ENCODE measurements around the gene EML4. TPM values are rescaled to one million over a fixed set of nuclear protein-coding genes. Genes with fewer than 3 reads are reported as not detected.

Gene EML4
- total and polyA plus RNA-seq, 2 of the 13 experiments (the other 11 are each of a cell fraction or from before 2014, with no cell fraction given) = 243 to 476 TPM

DNA sequence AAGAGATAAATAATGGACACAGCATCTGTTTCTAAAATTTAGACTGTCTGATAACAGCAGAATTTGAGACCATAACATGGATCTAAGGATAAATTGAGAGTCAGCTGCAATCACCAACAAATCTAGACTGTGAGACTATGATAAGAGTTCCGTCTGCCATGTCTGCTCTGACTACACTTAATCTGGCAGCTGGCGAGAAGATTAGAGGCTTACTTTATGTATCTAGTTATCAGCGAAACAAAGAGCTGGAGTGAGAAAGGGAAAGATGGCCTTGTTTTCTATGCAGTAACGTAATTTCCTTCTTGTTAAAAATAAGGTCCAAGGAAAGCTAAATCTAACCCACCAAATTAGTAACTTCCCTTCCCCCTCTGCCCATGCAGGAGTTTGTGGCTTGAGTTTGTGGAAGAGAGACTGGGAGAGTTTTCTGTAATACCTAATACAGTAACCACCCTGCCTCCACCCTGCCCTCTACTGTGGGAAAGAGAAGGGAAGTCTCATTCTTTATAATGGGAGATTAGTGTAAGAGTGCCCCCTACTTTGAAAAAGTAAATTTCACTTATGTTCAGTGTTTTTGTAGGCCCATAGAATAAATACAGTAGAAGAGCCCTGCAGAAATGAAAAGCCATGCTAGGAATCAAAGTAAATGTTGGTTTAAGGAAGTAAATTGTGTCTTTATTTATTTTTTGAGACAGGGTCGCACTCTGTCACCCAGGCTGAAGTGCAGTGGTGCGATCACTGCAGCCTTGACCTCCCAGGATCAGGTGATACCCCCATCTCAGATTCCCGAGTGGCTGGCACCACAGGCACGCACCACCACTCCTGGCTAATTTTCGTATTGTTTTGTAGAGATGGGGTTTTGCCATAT lies 27.5 kb downstream of the EML4 start (continued):
- no peak for TF ChIP-seq ZSCAN22 (CRISPR knock-in tag; IDR thresholded peaks at IDR 0.05)
- TF ChIP-seq ZNF607 (CRISPR knock-in tag; IDR thresholded peaks at IDR 0.05; ENCODE audit: borderline replicate concordance) = peak; percentile 61; the same call in 1 of the 2 replicates
- no peak; the same call in 1 of the 2 replicates for TF ChIP-seq ZIK1 (CRISPR knock-in tag; IDR thresholded peaks at IDR 0.05; ENCODE audit: borderline replicate concordance, low read depth)
- TF ChIP-seq JUN (CRISPR knock-in tag; IDR thresholded peaks at IDR 0.05) = peak; percentile 37; the same call in 1 of the 2 replicates
- TF ChIP-seq ZNF136 (CRISPR knock-in tag; IDR thresholded peaks at IDR 0.05; ENCODE audit: low read depth) = peak; percentile 53; the same call in 1 of the 2 replicates
- TF ChIP-seq ZNF850 (CRISPR knock-in tag; conservative IDR thresholded peaks at IDR 0.05) = no peak
- TF ChIP-seq TARDBP (CRISPR knock-in tag; IDR thresholded peaks at IDR 0.05) = peak; percentile 16; the same call in 1 of the 2 replicates
- TF ChIP-seq, protein P1, sequence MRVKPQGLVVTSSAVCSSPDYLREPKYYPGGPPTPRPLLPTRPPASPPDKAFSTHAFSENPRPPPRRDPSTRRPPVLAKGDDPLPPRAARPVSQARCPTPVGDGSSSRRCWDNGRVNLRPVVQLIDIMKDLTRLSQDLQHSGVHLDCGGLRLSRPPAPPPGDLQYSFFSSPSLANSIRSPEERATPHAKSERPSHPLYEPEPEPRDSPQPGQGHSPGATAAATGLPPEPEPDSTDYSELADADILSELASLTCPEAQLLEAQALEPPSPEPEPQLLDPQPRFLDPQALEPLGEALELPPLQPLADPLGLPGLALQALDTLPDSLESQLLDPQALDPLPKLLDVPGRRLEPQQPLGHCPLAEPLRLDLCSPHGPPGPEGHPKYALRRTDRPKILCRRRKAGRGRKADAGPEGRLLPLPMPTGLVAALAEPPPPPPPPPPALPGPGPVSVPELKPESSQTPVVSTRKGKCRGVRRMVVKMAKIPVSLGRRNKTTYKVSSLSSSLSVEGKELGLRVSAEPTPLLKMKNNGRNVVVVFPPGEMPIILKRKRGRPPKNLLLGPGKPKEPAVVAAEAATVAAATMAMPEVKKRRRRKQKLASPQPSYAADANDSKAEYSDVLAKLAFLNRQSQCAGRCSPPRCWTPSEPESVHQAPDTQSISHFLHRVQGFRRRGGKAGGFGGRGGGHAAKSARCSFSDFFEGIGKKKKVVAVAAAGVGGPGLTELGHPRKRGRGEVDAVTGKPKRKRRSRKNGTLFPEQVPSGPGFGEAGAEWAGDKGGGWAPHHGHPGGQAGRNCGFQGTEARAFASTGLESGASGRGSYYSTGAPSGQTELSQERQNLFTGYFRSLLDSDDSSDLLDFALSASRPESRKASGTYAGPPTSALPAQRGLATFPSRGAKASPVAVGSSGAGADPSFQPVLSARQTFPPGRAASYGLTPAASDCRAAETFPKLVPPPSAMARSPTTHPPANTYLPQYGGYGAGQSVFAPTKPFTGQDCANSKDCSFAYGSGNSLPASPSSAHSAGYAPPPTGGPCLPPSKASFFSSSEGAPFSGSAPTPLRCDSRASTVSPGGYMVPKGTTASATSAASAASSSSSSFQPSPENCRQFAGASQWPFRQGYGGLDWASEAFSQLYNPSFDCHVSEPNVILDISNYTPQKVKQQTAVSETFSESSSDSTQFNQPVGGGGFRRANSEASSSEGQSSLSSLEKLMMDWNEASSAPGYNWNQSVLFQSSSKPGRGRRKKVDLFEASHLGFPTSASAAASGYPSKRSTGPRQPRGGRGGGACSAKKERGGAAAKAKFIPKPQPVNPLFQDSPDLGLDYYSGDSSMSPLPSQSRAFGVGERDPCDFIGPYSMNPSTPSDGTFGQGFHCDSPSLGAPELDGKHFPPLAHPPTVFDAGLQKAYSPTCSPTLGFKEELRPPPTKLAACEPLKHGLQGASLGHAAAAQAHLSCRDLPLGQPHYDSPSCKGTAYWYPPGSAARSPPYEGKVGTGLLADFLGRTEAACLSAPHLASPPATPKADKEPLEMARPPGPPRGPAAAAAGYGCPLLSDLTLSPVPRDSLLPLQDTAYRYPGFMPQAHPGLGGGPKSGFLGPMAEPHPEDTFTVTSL (CRISPR knock-in tag; IDR thresholded peaks at IDR 0.05; ENCODE audit: borderline replicate concordance) = peak; percentile 85; the same call in 1 of the 2 replicates
- TF ChIP-seq ZNF317 (CRISPR knock-in tag; IDR thresholded peaks at IDR 0.05) = no peak
- TF ChIP-seq, protein P2, sequence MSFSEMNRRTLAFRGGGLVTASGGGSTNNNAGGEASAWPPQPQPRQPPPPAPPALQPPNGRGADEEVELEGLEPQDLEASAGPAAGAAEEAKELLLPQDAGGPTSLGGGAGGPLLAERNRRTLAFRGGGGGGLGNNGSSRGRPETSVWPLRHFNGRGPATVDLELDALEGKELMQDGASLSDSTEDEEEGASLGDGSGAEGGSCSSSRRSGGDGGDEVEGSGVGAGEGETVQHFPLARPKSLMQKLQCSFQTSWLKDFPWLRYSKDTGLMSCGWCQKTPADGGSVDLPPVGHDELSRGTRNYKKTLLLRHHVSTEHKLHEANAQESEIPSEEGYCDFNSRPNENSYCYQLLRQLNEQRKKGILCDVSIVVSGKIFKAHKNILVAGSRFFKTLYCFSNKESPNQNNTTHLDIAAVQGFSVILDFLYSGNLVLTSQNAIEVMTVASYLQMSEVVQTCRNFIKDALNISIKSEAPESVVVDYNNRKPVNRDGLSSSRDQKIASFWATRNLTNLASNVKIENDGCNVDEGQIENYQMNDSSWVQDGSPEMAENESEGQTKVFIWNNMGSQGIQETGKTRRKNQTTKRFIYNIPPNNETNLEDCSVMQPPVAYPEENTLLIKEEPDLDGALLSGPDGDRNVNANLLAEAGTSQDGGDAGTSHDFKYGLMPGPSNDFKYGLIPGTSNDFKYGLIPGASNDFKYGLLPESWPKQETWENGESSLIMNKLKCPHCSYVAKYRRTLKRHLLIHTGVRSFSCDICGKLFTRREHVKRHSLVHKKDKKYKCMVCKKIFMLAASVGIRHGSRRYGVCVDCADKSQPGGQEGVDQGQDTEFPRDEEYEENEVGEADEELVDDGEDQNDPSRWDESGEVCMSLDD (CRISPR knock-in tag; IDR thresholded peaks at IDR 0.05; ENCODE audit: borderline replicate concordance) = no peak
- TF ChIP-seq SYNCRIP (IDR thresholded peaks at IDR 0.05; ENCODE audit: insufficient read depth, low read depth, low read length) = no peak
- no peak for TF ChIP-seq HOXA7 (CRISPR knock-in tag; IDR thresholded peaks at IDR 0.05)
- TF ChIP-seq ZNF12 (CRISPR knock-in tag; IDR thresholded peaks at IDR 0.05) = no peak
- TF ChIP-seq REXO4 (CRISPR knock-in tag; IDR thresholded peaks at IDR 0.05; ENCODE audit: borderline replicate concordance) = no peak
- TF ChIP-seq NCOR1 (IDR thresholded peaks at IDR 0.05; ENCODE audit: borderline replicate concordance, low read length) = peak; percentile 42; the same call in 1 of the 2 replicates
- TF ChIP-seq ZNF841 (CRISPR knock-in tag; IDR thresholded peaks at IDR 0.05; ENCODE audit: borderline replicate concordance) = no peak
- TF ChIP-seq, protein P3, sequence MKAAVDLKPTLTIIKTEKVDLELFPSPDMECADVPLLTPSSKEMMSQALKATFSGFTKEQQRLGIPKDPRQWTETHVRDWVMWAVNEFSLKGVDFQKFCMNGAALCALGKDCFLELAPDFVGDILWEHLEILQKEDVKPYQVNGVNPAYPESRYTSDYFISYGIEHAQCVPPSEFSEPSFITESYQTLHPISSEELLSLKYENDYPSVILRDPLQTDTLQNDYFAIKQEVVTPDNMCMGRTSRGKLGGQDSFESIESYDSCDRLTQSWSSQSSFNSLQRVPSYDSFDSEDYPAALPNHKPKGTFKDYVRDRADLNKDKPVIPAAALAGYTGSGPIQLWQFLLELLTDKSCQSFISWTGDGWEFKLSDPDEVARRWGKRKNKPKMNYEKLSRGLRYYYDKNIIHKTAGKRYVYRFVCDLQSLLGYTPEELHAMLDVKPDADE (CRISPR knock-in tag; IDR thresholded peaks at IDR 0.05) = no peak
- TF ChIP-seq ZNF30 (CRISPR knock-in tag; IDR thresholded peaks at IDR 0.05) = no peak

Measured in HepG2 (cell line).